ENCODE data around the gene TIMD4. TPM values are rescaled to one million over a fixed set of nuclear protein-coding genes. Genes with fewer than 3 reads are reported as not detected.

TIMD4 gene
- total and polyA plus RNA-seq, 2 of the 13 experiments (the other 11 are each of a cell fraction or from before 2014, with no cell fraction given), result 0.50 TPM; not detected in 1

DNA sequence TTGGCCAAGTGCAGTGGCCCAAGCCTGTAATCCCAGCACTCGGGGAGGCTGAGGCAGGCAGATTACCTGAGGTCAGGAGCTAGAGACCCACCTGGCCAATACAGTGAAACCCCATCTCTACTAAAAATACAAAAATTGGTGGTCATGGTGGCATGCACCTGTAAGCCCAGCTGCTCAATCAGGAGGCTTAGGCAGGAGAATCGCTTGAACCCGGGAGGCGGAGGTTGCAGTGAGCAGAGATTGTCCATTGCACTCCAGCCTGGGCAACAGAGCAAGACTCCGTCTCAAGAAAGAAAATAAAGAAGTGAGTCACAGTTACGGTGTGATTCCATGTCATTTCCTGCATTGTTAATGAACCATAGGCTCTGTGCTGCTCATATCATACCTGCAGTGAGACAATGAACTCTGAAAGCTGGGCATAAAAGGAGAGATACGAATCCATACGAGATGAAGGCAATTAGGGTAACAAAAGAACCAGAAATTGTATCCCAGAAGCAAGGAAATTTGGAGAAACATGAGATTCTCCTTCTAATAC is 44.6 kb downstream of the TIMD4 start:
- intact Hi-C loops (cut with micrococcal nuclease; ENCODE audit: unreplicated experiment), result no loop called here
- H3K27me3 ChIP-seq (ENCODE audit: control insufficient read depth in 1 of 2, insufficient read depth in 2 of 2, low read length in 2 of 2), result peaks cover 0 to 4% of the 10 kb centered on the region in 2 experiments; a peak in 1 of 5 replicates
- no peak overlapping the region for H3K4me3 ChIP-seq (replicated peaks in 1 of 3; ENCODE audit: insufficient read depth in 1 of 3, low read depth in 2 of 3, low read length in 3 of 3)
- H3K27ac ChIP-seq (ENCODE audit: extremely low read length, insufficient read depth, low read length), result no peak overlapping the region
- ChIA-PET POLR2A (no interaction called here), CTCF (ENCODE audit: low intra/inter-chr PET ratio, low total read pairs) (no interaction called here)
- H3K4me1 ChIP-seq (ENCODE audit: insufficient read depth, low read length), result no peaks in the 10 kb centered on the region
- BruUV-seq (replicated peaks), result no TSS peak
- WGBS (ENCODE audit: low lambda C conversion rate), result 74% methylated on average over 8 of the region's 8 CpGs
- no peak overlapping the region for H3K4me2 ChIP-seq (ENCODE audit: low read depth, low read length)
- H3K36me3 ChIP-seq (replicated peaks in 1 of 2; ENCODE audit: control insufficient read depth in 1 of 2, insufficient read depth in 2 of 2, low read length in 2 of 2), result no peaks in the 10 kb centered on the region
- no peaks in the 10 kb centered on the region for H3K79me2 ChIP-seq (ENCODE audit: insufficient read depth, low read length)
- no peak for ATAC-seq
- no peaks in the 10 kb centered on the region for H4K20me1 ChIP-seq (ENCODE audit: insufficient read depth, low read length)
- in situ Hi-C loops (cut with HindIII; ENCODE audit: extremely low pct_ligation_motif_present, low pct_unique_long_range_greater_than_20kb), result no loop called here
- H3K9ac ChIP-seq (ENCODE audit: insufficient read depth, low read depth, low read length), result no peak overlapping the region
- no peak for FAIRE-seq
- DNase-seq (ENCODE audit: low spot score), result no peak
- TF ChIP-seq HMG20B (CRISPR knock-in tag; conservative IDR thresholded peaks at IDR 0.05), result no peak
- TF ChIP-seq POGZ (CRISPR knock-in tag; IDR thresholded peaks at IDR 0.05), result no peak
- no peak for TF ChIP-seq ETV6 (CRISPR knock-in tag; conservative IDR thresholded peaks at IDR 0.05)
- TF ChIP-seq, protein P1, sequence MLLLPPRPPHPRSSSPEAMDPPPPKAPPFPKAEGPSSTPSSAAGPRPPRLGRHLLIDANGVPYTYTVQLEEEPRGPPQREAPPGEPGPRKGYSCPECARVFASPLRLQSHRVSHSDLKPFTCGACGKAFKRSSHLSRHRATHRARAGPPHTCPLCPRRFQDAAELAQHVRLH (CRISPR knock-in tag; IDR thresholded peaks at IDR 0.05; ENCODE audit: borderline replicate concordance, low read depth), result no peak
- TF ChIP-seq HNRNPL (IDR thresholded peaks at IDR 0.05; ENCODE audit: low read depth, low read length), result no peak
- no peak for TF ChIP-seq PAWR (CRISPR knock-in tag; IDR thresholded peaks at IDR 0.05; ENCODE audit: borderline replicate concordance)
- TF ChIP-seq, protein P2, sequence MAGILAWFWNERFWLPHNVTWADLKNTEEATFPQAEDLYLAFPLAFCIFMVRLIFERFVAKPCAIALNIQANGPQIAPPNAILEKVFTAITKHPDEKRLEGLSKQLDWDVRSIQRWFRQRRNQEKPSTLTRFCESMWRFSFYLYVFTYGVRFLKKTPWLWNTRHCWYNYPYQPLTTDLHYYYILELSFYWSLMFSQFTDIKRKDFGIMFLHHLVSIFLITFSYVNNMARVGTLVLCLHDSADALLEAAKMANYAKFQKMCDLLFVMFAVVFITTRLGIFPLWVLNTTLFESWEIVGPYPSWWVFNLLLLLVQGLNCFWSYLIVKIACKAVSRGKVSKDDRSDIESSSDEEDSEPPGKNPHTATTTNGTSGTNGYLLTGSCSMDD (CRISPR knock-in tag; IDR thresholded peaks at IDR 0.05), result no peak
- TF ChIP-seq RFXANK (CRISPR knock-in tag; IDR thresholded peaks at IDR 0.05), result no peak
- no peak for TF ChIP-seq PAX8 (CRISPR knock-in tag; IDR thresholded peaks at IDR 0.05; ENCODE audit: borderline replicate concordance)
- H3K9me3 ChIP-seq (ENCODE audit: low read length), result no peaks in the 10 kb centered on the region
- H2AFZ ChIP-seq (ENCODE audit: low read length), result no peak overlapping the region
